Calu3 (cell line): ENCODE results near the gene STAT2. TPM values are rescaled to one million over a fixed set of nuclear protein-coding genes. Genes with fewer than 3 reads are reported as not detected.

Experiments used
- BruUV-seq: library from RNA; stranded (reverse); fragments of 400-500 nt; replicated peaks from 2 replicates; lab custom pipeline; 2021; lab: Mats Ljungman, UMichigan
- CTCF ChIA-PET: fragments of 300-600 bp; sonication (Branson Sonifier 250); formaldehyde crosslinking; loops from one replicate; lab custom pipeline; 2022; ENCODE audit warnings: antibody characterized with exemption; lab: Charles Lee
- DNase-seq: peaks from one replicate; pipeline ENCODE4 v3.0.0; 2022
- H3K27ac Mint-ChIP-seq: one replicate; pipeline ENCODE4 v1.8.0; 2022; ENCODE audit warnings: mixed read lengths; ENCODE audit not compliant: unreplicated experiment
- H3K27me3 Mint-ChIP-seq: one replicate; pipeline ENCODE4 v1.8.0; 2022; ENCODE audit warnings: mixed read lengths; ENCODE audit not compliant: unreplicated experiment
- H3K36me3 Mint-ChIP-seq: one replicate; pipeline ENCODE4 v1.8.0; 2022; ENCODE audit warnings: mild to moderate bottlenecking, moderate library complexity, mixed read lengths; ENCODE audit not compliant: insufficient read depth, unreplicated experiment
- H3K4me1 Mint-ChIP-seq: one replicate; pipeline ENCODE4 v1.8.0; 2022; ENCODE audit warnings: mild to moderate bottlenecking, low read depth, mixed read lengths; ENCODE audit not compliant: unreplicated experiment
- H3K4me3 Mint-ChIP-seq: one replicate; pipeline ENCODE4 v1.8.0; 2022; ENCODE audit warnings: mild to moderate bottlenecking, low read depth, moderate library complexity, mixed read lengths; ENCODE audit not compliant: unreplicated experiment
- H3K9me3 Mint-ChIP-seq: one replicate; pipeline ENCODE4 v1.8.0; 2022; ENCODE audit warnings: low read depth, mixed read lengths; ENCODE audit not compliant: unreplicated experiment
- intact Hi-C: fragments of 100-400 bp; cut with micrococcal nuclease; formaldehyde crosslinking; loops from one replicate; pipeline ENCODE4 v1.10.0; 2022; ENCODE audit not compliant: unreplicated experiment
- total RNA-seq: library from RNA; stranded (reverse); gene quantifications from 2 replicates; pipeline ENCODE4 v1.2.3, GENCODE V29; 2022
- TF ChIP-seq, protein P1 (sequence below): fragments of 200-600 bp; IDR thresholded peaks from one replicate; pipeline ENCODE4 v1.8.0; 2022; ENCODE audit warnings: antibody characterized with exemption; ENCODE audit not compliant: unreplicated experiment

The STAT2 gene
- total RNA-seq, 1 experiment from 2014 or later = 127 TPM

DNA sequence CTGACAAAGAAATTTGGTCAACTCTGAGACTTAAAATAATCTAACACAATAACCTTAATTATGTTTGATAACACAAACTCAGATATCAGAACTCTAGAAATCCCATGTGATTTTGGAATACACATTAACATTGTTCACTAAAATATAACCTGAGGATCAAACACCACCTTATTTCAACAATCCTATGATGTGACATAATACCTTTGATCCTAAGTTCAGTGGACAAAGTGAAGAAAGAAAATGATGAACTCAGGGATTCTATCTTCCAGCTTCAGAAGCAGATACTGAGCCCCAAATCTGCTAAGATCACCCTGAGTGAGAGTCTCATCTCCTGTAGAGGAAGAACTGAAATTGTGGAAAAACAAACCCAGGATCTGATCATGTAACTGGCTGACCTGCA lies 38.4 kb upstream of the STAT2 start:
- H3K27me3 Mint-ChIP-seq = no peaks in the 10 kb centered on the region
- CTCF ChIA-PET = interaction anchor here (1.8 kb wide), 1 partner anchor 23 kb away, joined by 3 read pairs; no protein-coding TSS in a partner anchor
- peaks cover 7% of the 10 kb centered on the region for H3K9me3 Mint-ChIP-seq
- TF ChIP-seq, protein P1, sequence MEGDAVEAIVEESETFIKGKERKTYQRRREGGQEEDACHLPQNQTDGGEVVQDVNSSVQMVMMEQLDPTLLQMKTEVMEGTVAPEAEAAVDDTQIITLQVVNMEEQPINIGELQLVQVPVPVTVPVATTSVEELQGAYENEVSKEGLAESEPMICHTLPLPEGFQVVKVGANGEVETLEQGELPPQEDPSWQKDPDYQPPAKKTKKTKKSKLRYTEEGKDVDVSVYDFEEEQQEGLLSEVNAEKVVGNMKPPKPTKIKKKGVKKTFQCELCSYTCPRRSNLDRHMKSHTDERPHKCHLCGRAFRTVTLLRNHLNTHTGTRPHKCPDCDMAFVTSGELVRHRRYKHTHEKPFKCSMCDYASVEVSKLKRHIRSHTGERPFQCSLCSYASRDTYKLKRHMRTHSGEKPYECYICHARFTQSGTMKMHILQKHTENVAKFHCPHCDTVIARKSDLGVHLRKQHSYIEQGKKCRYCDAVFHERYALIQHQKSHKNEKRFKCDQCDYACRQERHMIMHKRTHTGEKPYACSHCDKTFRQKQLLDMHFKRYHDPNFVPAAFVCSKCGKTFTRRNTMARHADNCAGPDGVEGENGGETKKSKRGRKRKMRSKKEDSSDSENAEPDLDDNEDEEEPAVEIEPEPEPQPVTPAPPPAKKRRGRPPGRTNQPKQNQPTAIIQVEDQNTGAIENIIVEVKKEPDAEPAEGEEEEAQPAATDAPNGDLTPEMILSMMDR = no peak
- peaks cover 7% of the 10 kb centered on the region for H3K4me1 Mint-ChIP-seq
- DNase-seq = no peak
- no peaks in the 10 kb centered on the region for H3K36me3 Mint-ChIP-seq
- BruUV-seq = no TSS peak
- H3K27ac Mint-ChIP-seq = no peak overlapping the region
- intact Hi-C loops = no loop called here
- no peak overlapping the region for H3K4me3 Mint-ChIP-seq

DNA sequence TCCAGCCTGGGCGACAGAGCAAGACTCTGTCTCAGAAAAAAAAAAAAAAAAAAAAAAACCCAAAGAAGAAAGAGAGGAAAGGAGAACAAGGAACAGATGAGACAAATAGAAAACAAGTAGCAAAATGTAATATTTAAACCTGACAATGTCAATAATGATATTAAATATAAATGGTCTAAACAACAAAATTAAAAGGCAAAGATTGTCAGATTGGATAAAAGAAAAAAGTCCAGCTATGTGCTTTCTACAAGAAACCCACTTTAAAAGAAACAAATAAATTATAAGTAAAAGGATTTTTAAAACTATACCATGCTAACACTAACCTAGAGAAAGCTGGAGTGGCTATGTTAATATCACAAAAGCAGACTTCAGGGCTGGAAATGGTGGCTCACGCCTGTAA lies 32.4 kb upstream of the STAT2 start:
- BruUV-seq = no TSS peak
- intact Hi-C loops = no loop called here
- CTCF ChIA-PET = interaction anchor here (0.6 kb wide), 2 partner anchors 23 to 38 kb away, joined by 3 read pairs; no protein-coding TSS in a partner anchor
- Mint-ChIP-seq H3K27me3 (no peaks in the 10 kb centered on the region), H3K4me1 (peaks cover under 1% of the 10 kb centered on the region), H3K27ac (no peak overlapping the region), H3K9me3 (no peaks in the 10 kb centered on the region), H3K36me3 (no peaks in the 10 kb centered on the region), H3K4me3 (no peak overlapping the region)
- TF ChIP-seq, protein P1 = no peak
- no peak for DNase-seq

DNA sequence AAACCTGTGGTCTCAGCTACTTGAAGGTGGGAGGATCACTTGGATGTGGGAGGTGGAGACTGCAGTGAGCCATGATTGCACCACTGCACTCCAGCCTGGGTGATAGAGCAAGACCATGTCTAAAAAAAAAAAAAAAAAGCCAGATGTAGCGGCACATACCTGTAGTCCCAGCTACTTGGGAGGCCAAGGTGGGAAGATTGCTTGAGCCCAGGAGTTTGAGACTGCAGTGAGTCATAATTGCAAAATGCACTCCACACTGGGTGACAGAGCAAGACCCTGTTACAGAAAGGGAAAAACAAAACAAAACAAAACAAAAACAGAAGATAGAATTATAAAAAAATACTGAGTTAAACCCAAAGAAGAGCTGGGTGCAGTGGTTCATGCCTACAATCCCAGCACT lies 31.8 kb upstream of the STAT2 start:
- H3K36me3 Mint-ChIP-seq = no peaks in the 10 kb centered on the region
- CTCF ChIA-PET = interaction anchor here (0.6 kb wide), 1 partner anchor 23 kb away, joined by 3 read pairs; no protein-coding TSS in a partner anchor
- intact Hi-C loops = no loop called here
- no peak for DNase-seq
- no peak overlapping the region for H3K27ac Mint-ChIP-seq
- H3K4me1 Mint-ChIP-seq = peaks cover 7% of the 10 kb centered on the region
- no peak overlapping the region for H3K4me3 Mint-ChIP-seq
- H3K27me3 Mint-ChIP-seq = no peaks in the 10 kb centered on the region
- TF ChIP-seq, protein P1 = no peak
- H3K9me3 Mint-ChIP-seq = no peaks in the 10 kb centered on the region
- no TSS peak for BruUV-seq

DNA sequence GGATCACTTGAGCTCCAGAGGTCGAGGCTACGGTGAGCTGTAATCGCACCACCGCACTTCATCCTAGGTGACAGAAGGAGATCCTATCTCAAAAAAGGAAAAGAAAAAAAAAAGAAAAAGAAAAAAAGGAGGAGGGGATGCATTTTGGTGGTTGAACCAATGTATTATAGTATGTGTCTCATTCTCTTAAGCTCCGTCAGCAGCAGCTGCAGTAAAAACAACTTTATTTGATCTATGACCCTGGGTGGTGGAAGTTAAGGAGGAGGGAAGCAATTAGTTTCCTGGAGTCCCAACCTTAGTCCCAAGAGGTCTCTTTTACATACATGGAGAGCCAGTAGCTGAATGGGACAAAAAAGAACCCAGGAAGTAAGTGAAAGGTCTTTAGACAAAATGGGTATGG lies 29.5 kb upstream of the STAT2 start:
- CTCF ChIA-PET = no interaction called here
- no TSS peak for BruUV-seq
- no peak for DNase-seq
- TF ChIP-seq, protein P1 = no peak
- Mint-ChIP-seq H3K9me3 (no peaks in the 10 kb centered on the region), H3K36me3 (no peaks in the 10 kb centered on the region), H3K4me1 (peaks cover 8% of the 10 kb centered on the region), H3K27me3 (no peaks in the 10 kb centered on the region), H3K4me3 (no peak overlapping the region), H3K27ac (no peak overlapping the region)
- intact Hi-C loops = no loop called here
